Ovary (tissue), 3 donors: ENCODE data around the gene COLQ.

Source experiments
- EP300 ChIP-seq: sonication (generic); formaldehyde crosslinking; IDR thresholded peaks from one replicate; pipeline ENCODE4 v1.6.1; 2017; ENCODE audit warnings: antibody characterized with exemption
- POLR2A ChIP-seq: fragments of 450-650 bp; IDR thresholded peaks from one replicate; pipeline ENCODE4 v1.6.1; 2017; ENCODE audit warnings: antibody characterized with exemption, mild to moderate bottlenecking, moderate library complexity
- TF ChIP-seq, protein P1 (sequence below), 3 donors: fragments of 450-650 bp in 2 of 3; fragments of 200-600 bp in 1 of 3; IDR thresholded peaks; one replicate each; pipeline versions ENCODE4 v1.5.1 to v1.8.0; 2016 to 2022; ENCODE audit warnings: antibody characterized with exemption in 3 of 3, mild to moderate bottlenecking in 1 of 3
- donor health status: DM: no; HTN: no; CAD: no.

- TF ChIP-seq, protein P1, sequence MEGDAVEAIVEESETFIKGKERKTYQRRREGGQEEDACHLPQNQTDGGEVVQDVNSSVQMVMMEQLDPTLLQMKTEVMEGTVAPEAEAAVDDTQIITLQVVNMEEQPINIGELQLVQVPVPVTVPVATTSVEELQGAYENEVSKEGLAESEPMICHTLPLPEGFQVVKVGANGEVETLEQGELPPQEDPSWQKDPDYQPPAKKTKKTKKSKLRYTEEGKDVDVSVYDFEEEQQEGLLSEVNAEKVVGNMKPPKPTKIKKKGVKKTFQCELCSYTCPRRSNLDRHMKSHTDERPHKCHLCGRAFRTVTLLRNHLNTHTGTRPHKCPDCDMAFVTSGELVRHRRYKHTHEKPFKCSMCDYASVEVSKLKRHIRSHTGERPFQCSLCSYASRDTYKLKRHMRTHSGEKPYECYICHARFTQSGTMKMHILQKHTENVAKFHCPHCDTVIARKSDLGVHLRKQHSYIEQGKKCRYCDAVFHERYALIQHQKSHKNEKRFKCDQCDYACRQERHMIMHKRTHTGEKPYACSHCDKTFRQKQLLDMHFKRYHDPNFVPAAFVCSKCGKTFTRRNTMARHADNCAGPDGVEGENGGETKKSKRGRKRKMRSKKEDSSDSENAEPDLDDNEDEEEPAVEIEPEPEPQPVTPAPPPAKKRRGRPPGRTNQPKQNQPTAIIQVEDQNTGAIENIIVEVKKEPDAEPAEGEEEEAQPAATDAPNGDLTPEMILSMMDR (IDR thresholded peaks at IDR 0.05) = no peak
- TF ChIP-seq POLR2A = no peak
- no peak for TF ChIP-seq EP300
Measured at GRCh38 chr3:15505479-15506165, 15.9 kb downstream of the COLQ start.
